ENCODE measurements around the gene SLC25A31. TPM values are rescaled to one million over a fixed set of nuclear protein-coding genes. Genes with fewer than 3 reads are reported as not detected.
A peak's percentile ranks its signal among the peaks of the same experiment; 100 is the strongest.

Gene SLC25A31
- polyA plus RNA-seq: 0.03 TPM
- long read RNA-seq, donor 1: 0 reads
- long read RNA-seq, donor 2: 0 reads
- long read RNA-seq, donor 3: 0 reads
- long read RNA-seq, donor 4: 0 reads
- long read RNA-seq, donor 5: 0 reads
- long read RNA-seq, donor 6: 0 reads
- long read RNA-seq, donor 7: 0 reads
- long read RNA-seq, donor 8: 0 reads
- long read RNA-seq, donor 9: 0 reads
- long read RNA-seq, donor 10: 0 reads
- long read RNA-seq, donor 11: 0 reads

DNA sequence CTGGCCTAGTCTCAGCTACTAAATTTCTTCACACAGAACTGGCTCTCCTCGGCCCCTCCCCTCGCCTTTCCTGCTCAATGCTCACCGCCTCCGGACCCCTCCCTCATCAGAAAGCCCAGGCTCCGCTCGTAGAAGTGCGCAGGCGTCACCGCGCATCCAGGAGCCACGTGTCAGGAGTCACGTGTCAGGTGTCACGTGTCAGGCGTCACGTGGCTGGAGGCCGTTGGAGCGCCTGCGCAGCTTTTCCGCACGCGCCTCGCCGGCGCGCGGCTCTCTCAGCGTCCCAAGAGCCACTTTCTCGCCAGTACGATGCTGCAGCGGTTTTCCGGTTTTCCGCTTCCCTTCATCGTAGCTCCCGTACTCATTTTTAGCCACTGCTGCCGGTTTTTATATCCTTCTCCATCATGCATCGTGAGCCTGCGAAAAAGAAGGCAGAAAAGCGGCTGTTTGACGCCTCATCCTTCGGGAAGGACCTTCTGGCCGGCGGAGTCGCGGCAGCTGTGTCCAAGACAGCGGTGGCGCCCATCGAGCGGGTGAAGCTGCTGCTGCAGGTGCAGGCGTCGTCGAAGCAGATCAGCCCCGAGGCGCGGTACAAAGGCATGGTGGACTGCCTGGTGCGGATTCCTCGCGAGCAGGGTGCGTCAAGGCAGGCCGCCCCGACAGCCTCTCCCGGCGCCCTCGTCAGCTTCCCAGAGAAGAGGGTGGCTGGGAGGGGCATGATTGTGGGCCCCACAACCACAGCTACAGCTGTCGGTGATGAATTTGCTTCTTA lies at the start of gene SLC25A31:
SLC25A31 (plus strand) TSS at position 259 of the 772 bp plus-strand sequence; CDS start at position 405, 146 bp downstream.
- 100% methylated on average over 8 of the region's 64 CpGs for WGBS (ENCODE audit: insufficient coverage, low lambda C conversion rate)
- no peak for DNase-seq
- Histone ChIP-seq H3K4me1 (ENCODE audit: control insufficient read depth, insufficient read depth, low read length) (no peaks in the 10 kb centered on the region), H3K36me3 (ENCODE audit: control insufficient read depth, insufficient read depth, low read length) (no peaks in the 10 kb centered on the region), H3K27ac (ENCODE audit: low read length) (no peak within 1 kb of the TSS), H3K27me3 (ENCODE audit: control insufficient read depth, insufficient read depth, low read length) (no peaks in the 10 kb centered on the region), H3K9me3 (ENCODE audit: control insufficient read depth, low read depth, low read length) (peaks cover 7% of the 10 kb centered on the region), H3K4me3 (ENCODE audit: low read length) (no peak within 1 kb of the TSS)

DNA sequence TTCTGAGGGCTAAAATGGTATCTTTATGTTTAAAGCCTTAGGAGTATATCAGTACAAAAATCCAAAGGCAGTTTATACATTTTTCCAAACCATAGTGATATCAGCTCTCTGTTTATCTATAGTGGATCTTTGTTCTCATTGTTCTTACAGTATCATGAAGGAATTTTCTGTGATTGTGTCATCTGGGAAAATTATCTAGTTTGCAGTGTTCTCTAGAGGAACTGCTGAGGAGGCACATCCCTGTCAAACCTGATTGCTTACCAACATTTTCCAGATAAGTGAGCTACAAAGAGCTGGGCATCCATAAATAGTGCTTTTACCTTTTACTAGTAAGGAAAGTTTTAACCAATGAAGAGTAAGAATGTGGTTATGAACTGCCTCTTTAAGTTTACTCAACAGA lies 44.9 kb upstream of the SLC25A31 start:
- Histone ChIP-seq H3K9me3 (ENCODE audit: control insufficient read depth, low read depth, low read length) (no peaks in the 10 kb centered on the region), H3K36me3 (ENCODE audit: control insufficient read depth, insufficient read depth, low read length) (no peaks in the 10 kb centered on the region), H3K27ac (ENCODE audit: low read length) (no peak overlapping the region), H3K4me1 (ENCODE audit: control insufficient read depth, insufficient read depth, low read length) (no peaks in the 10 kb centered on the region), H3K27me3 (ENCODE audit: control insufficient read depth, insufficient read depth, low read length) (no peaks in the 10 kb centered on the region), H3K4me3 (ENCODE audit: low read length) (no peak overlapping the region)
- no peak for DNase-seq

DNA sequence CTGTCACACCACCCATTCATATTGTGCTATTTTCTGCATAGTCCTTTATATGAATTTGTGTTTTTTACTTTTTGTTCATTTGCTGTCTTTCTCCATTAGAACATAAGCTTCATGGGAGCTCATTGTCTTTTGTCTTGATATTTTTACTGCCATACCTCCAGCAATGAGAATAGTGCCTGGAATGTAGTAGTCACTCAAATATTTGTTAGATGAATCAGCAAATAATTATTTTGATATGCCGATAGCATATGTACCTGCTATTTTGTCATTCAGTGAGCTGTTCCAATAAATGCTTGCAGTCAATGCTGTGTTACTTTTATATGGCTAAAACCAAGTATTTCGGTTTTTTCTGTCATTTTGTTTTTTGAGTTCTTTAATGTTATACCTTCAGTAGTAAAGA lies 43.5 kb upstream of the SLC25A31 start:
- Histone ChIP-seq H3K27ac (ENCODE audit: low read length) (no peak overlapping the region), H3K4me1 (ENCODE audit: control insufficient read depth, insufficient read depth, low read length) (no peaks in the 10 kb centered on the region), H3K4me3 (ENCODE audit: low read length) (no peak overlapping the region), H3K27me3 (ENCODE audit: control insufficient read depth, insufficient read depth, low read length) (no peaks in the 10 kb centered on the region), H3K9me3 (ENCODE audit: control insufficient read depth, low read depth, low read length) (no peaks in the 10 kb centered on the region), H3K36me3 (ENCODE audit: control insufficient read depth, insufficient read depth, low read length) (no peaks in the 10 kb centered on the region)
- WGBS (ENCODE audit: insufficient coverage, low lambda C conversion rate): 100% methylated on average over 1 of the region's 2 CpGs
- no peak for DNase-seq

DNA sequence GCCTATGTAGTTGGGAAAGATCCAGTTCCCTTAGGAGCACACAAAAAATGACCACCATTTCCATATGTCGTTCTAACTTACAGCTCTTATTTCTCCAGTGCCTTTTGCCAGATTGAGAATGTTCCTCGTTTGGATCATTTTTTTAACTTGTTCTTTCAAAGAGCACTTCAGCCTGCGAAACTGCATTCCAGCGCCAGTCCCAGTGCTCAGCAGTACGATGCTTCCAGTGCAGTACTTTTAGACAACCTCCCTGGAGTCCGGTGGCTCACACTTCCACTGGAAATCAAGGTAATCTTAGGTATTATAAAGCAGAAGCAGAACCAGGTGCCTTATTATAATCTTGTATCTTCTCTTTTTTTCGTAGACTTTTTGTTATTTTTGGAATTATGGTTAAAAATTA lies 42.6 kb upstream of the SLC25A31 start:
- H3K36me3 ChIP-seq (ENCODE audit: control insufficient read depth, insufficient read depth, low read length): no peaks in the 10 kb centered on the region

DNA sequence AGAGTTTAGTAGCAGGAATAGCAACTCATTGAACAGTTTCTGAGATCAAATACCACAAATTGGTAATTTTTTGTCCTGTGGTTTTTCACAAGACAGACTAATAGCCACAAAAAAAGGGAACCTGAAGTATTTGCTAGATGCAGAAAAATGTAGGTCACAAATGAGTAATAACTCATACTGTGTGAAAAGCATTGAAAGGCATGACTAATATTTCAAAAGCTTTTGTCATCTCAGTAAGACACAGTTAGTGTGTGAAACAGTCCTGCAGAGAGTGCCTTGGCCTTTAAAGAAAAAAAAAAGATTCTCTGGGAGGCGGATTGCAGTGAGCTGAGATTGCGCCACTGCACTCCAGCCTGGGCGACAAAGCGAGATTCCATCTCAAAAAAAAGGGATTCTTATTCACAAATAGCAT lies 31.4 kb upstream of the SLC25A31 start:
- H3K36me3 ChIP-seq (ENCODE audit: control insufficient read depth, insufficient read depth, low read length): no peaks in the 10 kb centered on the region
- H3K4me1 ChIP-seq (ENCODE audit: control insufficient read depth, insufficient read depth, low read length): no peaks in the 10 kb centered on the region
- no peak overlapping the region for H3K4me3 ChIP-seq (ENCODE audit: low read length)
- WGBS (ENCODE audit: insufficient coverage, low lambda C conversion rate): 84% methylated on average over 3 of the region's 4 CpGs
- no peak for DNase-seq
- no peaks in the 10 kb centered on the region for H3K9me3 ChIP-seq (ENCODE audit: control insufficient read depth, low read depth, low read length)
- H3K27ac ChIP-seq (ENCODE audit: low read length): no peak overlapping the region
- H3K27me3 ChIP-seq (ENCODE audit: control insufficient read depth, insufficient read depth, low read length): no peaks in the 10 kb centered on the region

More for the DNA sequence above, 42.6 kb upstream of the SLC25A31 start:
- no peak overlapping the region for H3K4me3 ChIP-seq (ENCODE audit: low read length)
- no peaks in the 10 kb centered on the region for H3K9me3 ChIP-seq (ENCODE audit: control insufficient read depth, low read depth, low read length)
- 100% methylated on average over 2 of the region's 7 CpGs for WGBS (ENCODE audit: insufficient coverage, low lambda C conversion rate)
- no peak overlapping the region for H3K27ac ChIP-seq (ENCODE audit: low read length)
- H3K27me3 ChIP-seq (ENCODE audit: control insufficient read depth, insufficient read depth, low read length): no peaks in the 10 kb centered on the region
- no peaks in the 10 kb centered on the region for H3K4me1 ChIP-seq (ENCODE audit: control insufficient read depth, insufficient read depth, low read length)
- no peak for DNase-seq

DNA sequence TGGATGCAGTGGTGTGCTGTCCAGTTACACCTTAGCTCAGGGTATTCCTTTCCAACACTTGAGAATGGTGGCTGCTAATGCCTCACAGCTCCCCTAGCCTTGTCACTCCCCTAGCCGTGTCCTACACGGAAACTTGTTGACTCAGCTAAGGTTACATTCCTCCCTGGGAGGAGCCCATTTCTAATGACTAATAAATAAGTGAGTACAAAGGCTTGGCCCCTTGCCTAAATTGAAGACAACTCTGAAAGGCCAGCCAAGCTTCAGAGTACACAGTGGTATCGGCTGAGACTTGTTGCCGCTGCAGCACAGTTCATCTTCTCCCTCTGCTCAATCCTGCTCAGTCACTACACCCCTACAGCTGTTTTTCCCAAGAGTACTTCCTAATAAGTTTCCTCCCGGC lies 21.2 kb upstream of the SLC25A31 start:
- Histone ChIP-seq H3K36me3 (ENCODE audit: control insufficient read depth, insufficient read depth, low read length) (peaks cover 15% of the 10 kb centered on the region), H3K4me1 (ENCODE audit: control insufficient read depth, insufficient read depth, low read length) (no peaks in the 10 kb centered on the region), H3K9me3 (ENCODE audit: control insufficient read depth, low read depth, low read length) (no peaks in the 10 kb centered on the region), H3K27me3 (ENCODE audit: control insufficient read depth, insufficient read depth, low read length) (no peaks in the 10 kb centered on the region), H3K4me3 (ENCODE audit: low read length) (no peak overlapping the region), H3K27ac (ENCODE audit: low read length) (no peak overlapping the region)
- peak; percentile 11 to 24 for DNase-seq
- WGBS (ENCODE audit: insufficient coverage, low lambda C conversion rate): no CpG with 5 or more reads among the region's 5 CpGs

DNA sequence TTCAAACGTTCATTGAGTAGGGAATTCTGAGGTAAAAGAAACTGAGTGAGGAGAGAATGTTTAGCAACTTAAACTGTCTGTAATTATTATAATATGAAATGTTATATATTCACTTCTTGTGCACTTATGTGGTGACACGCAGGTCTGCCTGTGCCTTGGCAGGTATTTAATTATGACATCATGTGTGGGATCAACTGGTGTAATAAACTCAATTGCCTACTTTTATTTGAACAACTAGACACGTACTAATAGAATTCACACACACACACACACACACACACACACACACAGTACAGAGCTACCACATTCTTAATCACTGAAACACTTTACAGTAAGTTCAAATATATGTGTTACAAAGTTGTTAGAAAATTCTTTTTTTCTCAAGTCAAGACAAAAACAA lies 20.7 kb upstream of the SLC25A31 start:
- peaks cover 15% of the 10 kb centered on the region for H3K36me3 ChIP-seq (ENCODE audit: control insufficient read depth, insufficient read depth, low read length)
- H3K4me1 ChIP-seq (ENCODE audit: control insufficient read depth, insufficient read depth, low read length): no peaks in the 10 kb centered on the region
- DNase-seq: no peak
- no peaks in the 10 kb centered on the region for H3K27me3 ChIP-seq (ENCODE audit: control insufficient read depth, insufficient read depth, low read length)
- no peaks in the 10 kb centered on the region for H3K9me3 ChIP-seq (ENCODE audit: control insufficient read depth, low read depth, low read length)
- H3K27ac ChIP-seq (ENCODE audit: low read length): no peak overlapping the region
- no peak overlapping the region for H3K4me3 ChIP-seq (ENCODE audit: low read length)
- WGBS (ENCODE audit: insufficient coverage, low lambda C conversion rate): 83% methylated on average over 1 of the region's 3 CpGs

DNA sequence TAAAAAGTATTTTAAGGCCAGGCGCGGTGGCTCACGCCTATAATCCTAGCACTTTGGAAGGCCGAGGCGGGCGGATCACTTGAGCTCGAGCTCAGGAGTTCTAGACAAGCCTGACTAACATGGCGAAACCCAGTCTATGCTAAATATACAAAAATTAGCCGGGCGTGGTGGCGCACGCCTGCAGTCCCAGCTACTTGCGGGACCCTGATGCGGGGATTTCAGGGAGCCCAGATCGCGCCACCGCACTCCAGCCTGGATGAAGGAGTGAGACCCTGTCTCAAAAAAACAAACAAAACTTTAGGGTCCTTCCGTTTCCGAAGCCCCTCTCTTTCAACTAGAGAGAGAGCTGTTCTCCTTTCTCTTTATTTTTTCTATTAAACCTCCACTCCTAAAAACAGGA lies 1.2 kb downstream of the SLC25A31 start:
- no peaks in the 10 kb centered on the region for H3K4me1 ChIP-seq (ENCODE audit: control insufficient read depth, insufficient read depth, low read length)
- H3K9me3 ChIP-seq (ENCODE audit: control insufficient read depth, low read depth, low read length): peaks cover 7% of the 10 kb centered on the region
- no peak overlapping the region for H3K4me3 ChIP-seq (ENCODE audit: low read length)
- 90% methylated on average over 5 of the region's 19 CpGs for WGBS (ENCODE audit: insufficient coverage, low lambda C conversion rate)
- H3K36me3 ChIP-seq (ENCODE audit: control insufficient read depth, insufficient read depth, low read length): no peaks in the 10 kb centered on the region
- no peaks in the 10 kb centered on the region for H3K27me3 ChIP-seq (ENCODE audit: control insufficient read depth, insufficient read depth, low read length)
- no peak for DNase-seq
- no peak overlapping the region for H3K27ac ChIP-seq (ENCODE audit: low read length)

DNA sequence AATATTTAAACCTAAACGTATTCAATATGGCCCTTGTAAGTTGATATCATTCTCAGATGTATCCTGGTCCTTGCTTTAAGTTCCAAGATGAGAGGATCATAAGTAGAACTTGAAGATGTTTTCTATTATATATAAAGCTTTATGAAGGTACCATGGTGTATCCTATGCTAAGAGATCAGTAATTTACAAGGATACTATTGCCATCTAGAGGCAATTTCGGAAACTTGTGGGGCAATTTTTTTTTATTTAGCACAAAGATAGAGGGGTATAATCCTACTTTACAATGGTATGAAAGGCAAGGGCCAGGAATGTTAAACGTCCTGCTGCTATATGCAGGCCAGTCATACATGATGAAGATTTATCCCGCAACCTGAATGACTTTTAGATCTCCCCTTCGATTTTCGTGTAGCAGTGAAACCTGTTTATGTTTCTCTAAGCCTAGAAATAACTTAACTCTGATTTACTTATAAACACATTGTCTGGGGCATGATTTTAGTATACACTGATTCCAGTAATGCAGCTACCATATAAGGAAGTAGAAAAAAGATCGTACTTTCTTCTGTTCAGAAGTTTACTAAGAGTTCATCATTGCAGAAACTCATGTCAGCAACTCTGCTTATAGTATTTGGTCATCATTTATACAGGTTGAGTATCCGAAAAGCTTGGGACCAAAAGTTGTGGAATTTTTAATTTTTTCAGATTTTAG lies 2.6 kb downstream of the SLC25A31 start:
- 38% methylated on average over 4 of the region's 8 CpGs for WGBS (ENCODE audit: insufficient coverage, low lambda C conversion rate)
- Histone ChIP-seq H3K36me3 (ENCODE audit: control insufficient read depth, insufficient read depth, low read length) (no peaks in the 10 kb centered on the region), H3K4me1 (ENCODE audit: control insufficient read depth, insufficient read depth, low read length) (no peaks in the 10 kb centered on the region), H3K27ac (ENCODE audit: low read length) (no peak overlapping the region), H3K27me3 (ENCODE audit: control insufficient read depth, insufficient read depth, low read length) (no peaks in the 10 kb centered on the region), H3K4me3 (ENCODE audit: low read length) (no peak overlapping the region), H3K9me3 (ENCODE audit: control insufficient read depth, low read depth, low read length) (peaks cover 7% of the 10 kb centered on the region)
- DNase-seq: peak; percentile 11 to 23

DNA sequence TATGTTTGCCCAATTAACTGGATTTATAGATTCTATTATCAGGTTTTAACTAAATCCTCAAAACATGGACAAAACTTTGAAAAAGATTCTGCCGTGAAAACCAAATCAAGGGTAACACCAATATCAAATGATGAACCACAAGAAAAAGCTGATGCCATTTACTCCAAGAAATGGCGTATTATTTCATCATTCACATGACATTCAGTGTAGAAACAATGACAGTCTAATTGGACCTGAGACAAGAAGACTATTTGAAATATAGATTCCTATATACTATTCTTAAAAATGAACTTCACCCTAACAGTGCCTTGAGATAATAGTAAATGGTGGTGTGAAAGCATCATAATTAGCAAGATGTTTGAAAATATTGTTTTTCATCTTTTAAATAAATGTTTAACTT lies 4.8 kb downstream of the SLC25A31 start:
- no peaks in the 10 kb centered on the region for H3K36me3 ChIP-seq (ENCODE audit: control insufficient read depth, insufficient read depth, low read length)
- no peak overlapping the region for H3K4me3 ChIP-seq (ENCODE audit: low read length)
- H3K27me3 ChIP-seq (ENCODE audit: control insufficient read depth, insufficient read depth, low read length): no peaks in the 10 kb centered on the region
- H3K9me3 ChIP-seq (ENCODE audit: control insufficient read depth, low read depth, low read length): peaks cover 7% of the 10 kb centered on the region
- no CpG with 5 or more reads among the region's 2 CpGs for WGBS (ENCODE audit: insufficient coverage, low lambda C conversion rate)
- no peak for DNase-seq
- no peaks in the 10 kb centered on the region for H3K4me1 ChIP-seq (ENCODE audit: control insufficient read depth, insufficient read depth, low read length)
- H3K27ac ChIP-seq (ENCODE audit: low read length): no peak overlapping the region

Data from large intestine (tissue), 12 donors.